ENCODE results near the gene RPL27.
A peak's percentile ranks its signal among the peaks of the same experiment; 100 is the strongest.
"Not testable (repeated sequence)": the region's sequence is repeated elsewhere in the genome, so short reads cannot be mapped to it uniquely, and the experiment has no call there.

RPL27 gene

DNA sequence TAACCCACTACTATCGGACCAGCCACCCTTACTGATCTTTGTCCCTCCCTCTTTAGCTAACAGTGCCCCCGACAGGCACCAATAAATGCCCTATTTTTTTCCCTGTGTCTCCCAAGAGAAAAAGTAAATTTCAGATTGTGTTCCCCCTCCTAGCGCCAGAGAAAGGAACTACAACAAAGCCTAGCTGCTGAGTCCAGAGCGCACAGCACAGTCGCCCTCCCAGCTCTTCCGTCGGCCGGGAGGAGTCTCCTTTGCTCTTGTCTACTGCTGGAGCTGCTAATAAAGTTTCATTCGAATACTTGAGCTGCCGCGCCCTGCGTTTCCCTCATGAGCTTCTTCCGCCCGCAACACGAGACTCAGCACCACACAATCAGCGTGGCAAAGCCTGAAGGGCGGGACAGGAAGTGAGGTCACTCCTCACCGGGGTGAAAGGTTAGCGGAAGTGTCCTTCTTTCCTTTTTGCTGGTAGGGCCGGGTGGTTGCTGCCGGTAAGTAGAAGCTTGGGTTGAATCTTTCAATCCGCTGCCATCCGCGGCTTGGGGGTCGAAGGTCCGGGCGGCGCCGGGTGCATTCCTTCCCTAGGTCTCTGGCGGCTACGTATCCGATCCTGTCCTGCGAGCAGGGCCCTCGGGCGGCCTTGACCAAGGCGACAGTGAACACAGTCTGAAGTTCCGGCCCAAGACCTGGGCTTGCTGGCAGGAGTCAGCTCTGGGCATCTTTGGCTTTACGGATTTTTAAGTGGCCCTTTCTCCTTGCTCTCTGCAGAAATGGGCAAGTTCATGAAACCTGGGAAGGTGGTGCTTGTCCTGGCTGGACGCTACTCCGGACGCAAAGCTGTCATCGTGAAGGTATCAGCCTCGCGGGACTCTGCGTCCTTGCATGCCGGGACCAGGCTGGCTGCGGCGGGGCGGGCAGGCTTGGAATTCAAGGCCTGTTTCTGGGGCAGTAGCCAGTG is at the start of gene RPL27:
Gene RPL27 (plus strand): TSS at position 436 of the 955 bp plus-strand sequence. CDS start 332 bp downstream, at position 768.
- DNase-seq: peak; percentile 99

DNA sequence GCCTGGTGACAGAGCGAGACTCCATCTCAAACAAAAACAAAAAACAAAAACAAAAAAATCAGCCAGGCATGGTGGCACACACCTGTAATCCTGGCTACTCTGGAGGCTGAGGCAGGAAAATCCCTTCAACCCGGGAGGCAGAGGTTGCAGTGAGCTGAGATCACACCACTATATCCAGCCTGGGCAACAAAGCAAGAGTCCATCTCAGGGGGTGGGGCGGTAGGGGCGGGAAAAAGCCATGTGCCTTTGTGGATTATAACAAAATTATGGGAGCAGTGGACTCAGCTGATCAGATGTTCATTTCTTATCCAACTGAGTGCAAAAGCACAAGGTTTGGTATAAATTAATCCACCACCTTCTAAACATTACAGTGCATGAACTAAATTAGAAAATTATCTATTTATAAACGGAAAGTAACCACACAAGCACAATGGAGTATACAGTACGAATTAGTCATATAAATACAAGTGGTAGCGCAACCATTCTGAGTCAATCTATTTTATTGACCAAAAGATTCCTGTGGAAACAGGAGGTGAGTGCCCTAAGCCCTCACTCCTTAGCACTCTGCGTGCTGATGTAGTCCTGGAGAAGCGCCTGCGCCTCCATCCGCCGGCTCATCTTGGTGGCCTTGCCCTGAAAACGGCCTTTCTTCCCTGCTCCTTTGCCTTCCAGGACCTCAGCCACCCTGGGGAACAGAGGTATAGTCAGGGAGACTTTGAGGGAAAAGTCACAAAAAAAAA is 48.0 kb upstream of the RPL27 start:
- DNase-seq: no peak

DNA sequence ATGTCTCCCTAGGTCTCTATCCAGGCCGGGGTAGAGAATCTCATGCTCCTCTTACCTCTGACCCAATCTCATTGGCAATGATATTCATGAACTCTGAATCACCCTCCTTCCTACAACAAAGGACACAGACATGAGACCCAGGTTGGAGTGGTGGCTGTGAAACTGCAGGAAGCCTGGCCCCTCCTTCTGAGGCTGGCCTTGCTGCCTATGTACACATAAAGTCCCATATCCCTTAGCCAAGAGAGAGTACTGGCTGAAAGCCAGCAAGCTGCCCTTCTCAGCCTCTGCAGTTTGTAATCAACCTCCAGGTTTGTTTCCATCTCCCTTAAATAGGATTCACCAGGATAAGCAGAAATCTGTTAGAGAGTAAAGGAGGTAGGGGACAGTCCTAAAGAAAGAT is 44.5 kb upstream of the RPL27 start:
- DNase-seq: no peak

DNA sequence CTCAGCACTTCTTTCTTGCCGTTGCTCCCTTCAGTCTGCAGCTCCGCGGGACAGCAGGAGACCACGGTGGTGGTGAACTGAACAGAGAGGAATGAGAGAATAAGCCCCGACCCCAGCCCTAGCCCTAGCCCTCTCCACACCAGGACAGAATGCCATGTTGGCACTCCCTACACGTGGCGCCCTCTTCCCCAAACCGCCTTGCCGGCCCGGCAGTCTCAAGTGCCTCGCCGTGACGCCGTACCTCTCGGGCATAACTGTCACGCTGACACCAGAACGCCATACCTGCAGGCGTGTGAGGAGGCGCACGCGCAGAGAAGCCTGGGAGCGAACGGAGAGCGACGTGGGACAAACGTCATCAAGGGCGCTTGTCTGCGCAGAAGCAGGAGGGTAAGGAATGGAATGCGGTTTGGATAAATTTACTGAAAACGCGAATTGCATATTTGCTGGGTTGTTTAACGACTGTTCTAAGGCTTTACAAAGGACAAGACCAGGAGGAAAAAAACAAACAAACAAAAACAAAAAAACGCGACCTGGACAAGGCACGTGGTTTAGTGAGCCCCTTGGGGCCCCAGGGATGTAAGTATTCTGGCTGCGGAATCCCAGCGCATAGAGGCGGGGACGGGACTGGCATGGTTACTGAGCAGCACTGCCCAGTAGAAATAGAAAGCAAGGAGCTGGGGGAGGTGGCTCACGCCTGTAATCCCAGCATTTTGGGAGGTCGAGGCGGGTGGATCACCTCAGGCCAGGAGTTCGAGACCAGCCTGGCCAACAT is 33.9 kb upstream of the RPL27 start, which contains the start of gene AARSD1:
Gene AARSD1 (minus strand): TSS at position 294 of the 772 bp plus-strand sequence. CDS start 14 bp downstream, at position 280.
- DNase-seq: peak; percentile 78

DNA sequence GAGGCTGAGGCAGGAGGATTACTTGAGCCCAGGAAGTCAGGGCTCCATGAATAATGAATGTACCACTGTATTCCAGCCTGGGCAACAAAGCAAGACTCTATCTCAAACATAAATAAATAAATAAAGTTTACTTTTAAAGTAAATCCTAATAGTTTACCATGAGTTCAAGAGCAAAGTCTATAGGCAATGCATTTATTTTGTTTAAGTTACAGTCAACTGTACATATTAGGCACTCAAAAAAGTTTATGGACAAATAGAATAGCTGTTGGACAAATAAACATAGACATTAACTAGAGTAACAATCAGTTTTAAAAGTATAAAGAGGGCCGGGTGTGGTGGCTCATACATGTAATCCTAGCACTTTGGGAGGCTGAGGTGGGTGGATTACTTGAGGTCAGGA is 30.3 kb upstream of the RPL27 start:
- DNase-seq: no peak

DNA sequence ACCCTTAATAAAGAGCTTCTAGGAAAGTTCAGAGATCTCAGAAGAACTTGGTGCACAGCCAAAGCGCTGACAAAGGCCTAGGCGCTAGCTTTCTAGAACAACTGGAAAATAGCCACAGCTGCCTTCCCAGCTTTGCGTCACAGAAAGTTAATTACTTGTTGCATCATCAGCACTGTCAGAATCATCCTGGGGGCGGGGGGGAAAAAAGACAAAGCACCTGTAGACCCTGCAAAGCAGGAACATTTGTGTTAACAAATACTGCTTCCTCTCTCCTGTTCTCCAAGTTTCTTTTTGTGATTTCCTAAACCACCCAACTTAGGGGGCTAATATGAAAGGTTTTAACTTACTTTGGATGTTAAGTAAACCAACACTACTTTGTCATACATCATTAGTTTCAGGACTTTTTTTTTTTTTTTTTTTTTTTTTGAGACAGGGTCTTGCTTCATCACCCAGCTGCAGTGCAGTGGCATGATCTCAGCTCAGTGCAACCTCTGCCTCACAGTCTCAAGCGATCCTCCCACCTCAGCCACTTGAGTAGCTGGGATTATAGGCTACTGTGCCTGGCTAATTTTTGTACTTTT is 29.1 kb upstream of the RPL27 start:
- DNase-seq: peak; percentile 4

DNA sequence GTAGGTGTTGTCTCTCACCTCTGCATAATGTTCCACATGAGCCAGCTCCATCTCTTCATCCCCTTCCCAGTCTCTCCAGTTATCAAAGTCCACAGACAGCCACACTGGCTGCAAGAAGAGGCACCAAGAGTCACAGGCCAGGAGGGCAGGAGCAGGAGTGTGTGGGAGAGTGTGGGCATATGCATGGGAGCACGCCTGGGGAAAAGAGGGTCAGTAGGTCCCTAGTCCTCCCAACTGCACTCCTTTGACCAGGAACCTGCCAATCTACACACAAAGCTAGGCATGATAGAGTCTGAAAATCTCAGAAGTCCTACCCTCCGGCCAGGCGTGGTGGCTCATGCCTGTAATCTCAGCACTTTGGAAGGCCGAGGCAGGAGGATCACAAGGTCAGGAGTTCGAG is 26.6 kb upstream of the RPL27 start:
- no peak for DNase-seq

DNA sequence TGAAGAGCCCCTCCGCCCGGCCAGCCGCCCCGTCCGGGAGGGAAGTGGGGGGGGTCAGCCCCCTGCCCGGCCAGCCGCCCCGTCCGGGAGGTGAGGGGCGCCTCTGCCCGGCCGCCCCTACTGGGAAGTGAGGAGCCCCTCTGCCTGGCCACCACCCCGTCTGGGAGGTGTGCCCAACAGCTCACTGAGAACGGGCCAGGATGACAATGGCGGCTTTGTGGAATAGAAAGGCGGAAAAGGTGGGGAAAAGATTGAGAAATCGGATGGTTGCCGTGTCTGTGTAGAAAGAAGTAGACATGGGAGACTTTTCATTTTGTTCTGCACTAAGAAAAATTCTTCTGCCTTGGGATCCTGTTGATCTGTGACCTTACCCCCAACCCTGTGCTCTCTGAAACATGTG is 24.9 kb upstream of the RPL27 start:
- DNase-seq: not testable (repeated sequence)

DNA sequence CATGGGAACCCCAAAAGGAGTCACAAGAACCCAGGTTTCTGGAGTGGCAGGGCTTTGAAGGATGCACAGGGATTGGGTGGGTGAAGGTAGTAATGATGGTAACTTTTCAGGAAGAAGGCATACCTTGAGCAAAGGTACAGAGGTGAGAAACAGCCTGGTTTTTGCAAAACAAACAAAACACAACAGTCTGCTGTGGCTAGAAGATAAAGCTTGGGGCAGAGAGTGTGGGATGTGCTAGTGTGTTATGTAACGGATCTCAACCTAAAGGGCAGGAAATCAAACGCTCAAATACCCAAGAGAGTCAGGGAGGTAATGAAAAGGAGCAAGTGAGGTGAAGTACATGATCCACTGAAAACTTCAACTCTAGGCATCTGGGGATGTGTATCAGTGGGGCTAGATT is 23.0 kb upstream of the RPL27 start:
- DNase-seq: no peak

DNA sequence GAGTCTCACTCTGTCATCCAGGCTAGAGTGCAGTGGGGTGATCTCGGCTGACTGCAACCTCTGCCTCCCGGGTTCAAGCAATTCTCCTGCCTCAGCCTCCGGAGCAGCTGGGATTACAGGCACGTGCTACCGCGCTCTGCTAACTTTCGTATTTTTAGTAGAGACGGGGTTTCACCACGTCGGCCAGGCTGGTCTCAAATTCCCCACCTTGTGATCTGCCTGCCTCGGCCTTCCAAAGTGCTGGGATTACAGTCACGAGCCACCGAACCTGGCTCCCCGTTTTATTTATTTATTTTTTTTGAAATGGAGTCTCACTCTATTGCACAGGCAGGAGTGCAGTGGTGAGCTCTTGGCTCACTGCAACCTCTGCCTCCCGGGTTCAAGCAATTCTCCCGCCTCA is 22.5 kb upstream of the RPL27 start:
- not testable (repeated sequence) for DNase-seq

DNA sequence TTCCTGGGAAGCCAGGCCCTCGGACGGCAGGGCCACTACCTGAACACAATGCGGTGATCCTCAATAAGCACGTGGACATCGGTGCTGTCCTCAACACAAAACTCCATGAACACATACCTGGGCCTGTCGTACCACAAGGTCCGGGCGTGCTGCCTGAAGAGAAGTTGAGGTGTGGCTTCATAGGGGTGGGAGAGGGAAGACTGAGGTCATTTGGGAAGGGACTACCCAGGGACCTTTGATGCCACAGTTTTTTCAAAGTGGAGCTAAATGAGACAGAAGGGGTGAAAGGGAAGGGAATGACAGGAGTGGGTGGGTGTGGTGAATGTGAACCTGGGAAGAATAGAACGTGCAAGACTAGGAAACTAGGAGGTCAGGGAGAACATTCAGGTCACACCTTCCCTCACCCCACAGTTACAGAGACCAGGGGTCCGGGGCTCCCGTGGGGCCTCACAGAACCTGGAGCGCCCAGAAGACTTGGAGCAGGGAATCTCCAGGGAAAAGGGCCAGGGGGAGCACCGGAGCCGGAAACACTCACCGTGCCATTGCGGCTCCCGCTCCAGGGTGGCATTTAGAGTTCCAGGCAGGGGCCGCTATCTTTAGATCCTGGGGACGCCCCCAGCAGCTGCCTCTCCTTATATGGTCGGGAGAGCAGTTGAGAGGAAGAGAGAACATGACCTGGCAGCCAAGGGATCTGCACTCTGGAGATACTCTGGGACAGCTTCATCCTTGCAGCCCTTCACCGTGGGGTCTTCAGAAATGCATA is 18.5 kb upstream of the RPL27 start, which contains the start of gene PTGES3L:
Gene PTGES3L (minus strand): TSS at position 570 of the 763 bp plus-strand sequence. CDS start 27 bp downstream, at position 543.
- DNase-seq: peak; percentile 59

DNA sequence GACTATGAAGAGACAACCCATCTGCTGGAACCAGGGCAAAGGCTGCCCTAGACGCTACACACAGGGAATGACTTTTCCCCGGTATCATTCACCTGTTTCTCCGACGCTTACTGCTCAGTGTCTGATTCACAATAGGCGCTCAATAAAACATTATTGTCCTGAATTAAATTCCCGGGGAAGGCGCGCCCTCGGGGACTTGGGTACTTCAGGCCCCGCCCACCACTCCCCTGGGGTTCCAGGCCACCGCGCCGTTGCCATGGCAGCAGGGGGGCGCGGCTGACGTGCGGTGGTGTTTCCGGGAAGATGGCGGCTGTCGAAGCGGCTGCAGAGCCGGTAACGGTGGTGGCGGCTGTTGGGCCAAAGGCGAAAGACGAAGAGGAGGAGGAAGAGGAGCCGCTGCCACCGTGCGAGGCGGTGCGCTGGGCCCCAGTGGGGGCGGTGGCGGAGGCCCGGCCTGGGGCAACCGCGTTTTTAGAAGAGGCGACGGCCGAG is 17.9 kb upstream of the RPL27 start, which contains the start of gene RUNDC1:
Gene RUNDC1 (plus strand): TSS at position 292 of the 492 bp plus-strand sequence. CDS start 12 bp downstream, at position 304.
- peak; percentile 89 for DNase-seq

DNA sequence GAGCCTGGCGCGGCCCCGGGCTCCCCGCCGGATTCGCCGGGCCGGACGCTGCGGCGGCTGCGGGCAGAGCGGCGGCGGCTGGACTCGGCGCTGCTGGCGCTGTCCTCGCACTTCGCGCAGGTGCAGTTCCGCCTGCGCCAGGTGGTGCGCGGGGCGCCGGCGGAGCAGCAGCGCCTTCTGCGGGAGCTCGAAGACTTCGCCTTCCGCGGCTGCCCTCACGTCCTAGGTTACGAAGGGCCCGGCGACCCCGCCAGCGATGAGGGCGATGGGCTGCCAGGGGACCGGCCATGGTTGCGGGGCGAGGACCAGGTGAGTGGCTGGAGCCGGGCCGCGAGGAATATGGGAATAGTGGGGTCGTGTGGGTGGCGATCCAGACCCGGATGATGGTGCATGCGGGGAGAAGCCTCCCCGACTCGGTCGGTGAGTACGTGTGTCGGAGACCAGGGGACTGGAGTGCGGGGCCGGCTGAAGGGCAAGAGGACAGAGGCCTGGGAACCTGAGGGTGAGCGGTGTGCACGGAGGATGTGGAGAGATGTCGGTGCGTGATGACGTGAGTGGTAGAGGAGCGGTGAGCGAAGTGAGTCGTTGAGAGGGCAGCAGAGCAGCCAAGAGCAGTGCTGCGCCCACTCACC is 17.3 kb upstream of the RPL27 start:
- DNase-seq: peak; percentile 53

DNA sequence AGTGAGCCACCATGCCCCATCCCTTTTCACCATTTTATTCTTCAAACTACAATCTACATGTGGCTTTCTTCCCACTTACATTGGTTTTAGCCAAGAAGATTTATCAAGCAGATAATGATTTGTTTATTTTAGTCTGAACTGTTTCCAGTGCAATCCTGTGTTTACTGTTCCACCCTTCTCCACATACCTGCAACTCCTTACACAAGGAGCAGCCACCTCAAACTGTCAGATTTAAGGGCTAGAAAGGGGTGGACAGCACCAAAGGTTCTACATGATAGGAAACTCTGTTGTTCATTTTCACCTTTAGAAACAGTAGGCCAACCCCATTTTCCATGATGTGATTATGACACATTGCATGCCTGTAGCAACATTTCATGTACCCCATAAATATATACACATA is 16.0 kb upstream of the RPL27 start:
- DNase-seq: no peak

DNA sequence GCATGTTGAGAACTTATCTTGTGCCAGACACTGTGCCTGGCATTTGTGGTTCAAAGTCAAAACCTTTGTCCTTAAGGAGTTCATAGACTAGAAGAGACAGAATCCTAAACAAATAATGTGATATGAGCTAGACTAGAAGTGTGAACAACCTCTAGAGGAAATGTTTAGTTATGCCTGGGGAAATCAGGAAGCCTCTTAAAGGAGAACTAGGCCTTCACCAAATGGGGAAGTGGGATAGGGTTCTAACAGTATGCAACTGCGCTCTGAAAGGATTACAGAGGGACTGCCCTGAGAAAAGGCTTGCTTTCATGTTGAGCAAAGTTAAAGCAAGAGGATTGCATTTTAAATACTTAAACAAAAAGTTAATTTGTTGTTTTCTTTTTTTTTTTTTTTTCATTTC is 13.0 kb upstream of the RPL27 start:
- DNase-seq: no peak

DNA sequence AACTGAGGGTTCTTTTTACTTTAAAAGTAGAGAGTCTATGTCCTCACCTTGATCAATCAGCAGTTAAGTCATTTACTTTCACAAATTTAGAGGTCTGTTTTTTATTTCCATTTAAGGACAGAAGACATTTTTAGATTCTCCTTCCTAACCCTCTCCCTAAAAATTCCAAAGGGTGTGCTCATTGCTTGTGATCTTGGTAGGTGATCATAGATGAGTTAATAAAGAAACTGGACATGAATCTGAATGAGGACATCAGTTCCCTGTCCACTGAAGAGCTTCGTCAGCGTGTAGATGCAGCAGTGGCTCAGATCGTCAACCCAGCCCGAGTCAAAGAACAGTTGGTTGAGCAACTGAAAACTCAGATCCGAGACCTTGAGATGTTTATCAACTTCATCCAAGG is 9.1 kb upstream of the RPL27 start:
- no peak for DNase-seq

DNA sequence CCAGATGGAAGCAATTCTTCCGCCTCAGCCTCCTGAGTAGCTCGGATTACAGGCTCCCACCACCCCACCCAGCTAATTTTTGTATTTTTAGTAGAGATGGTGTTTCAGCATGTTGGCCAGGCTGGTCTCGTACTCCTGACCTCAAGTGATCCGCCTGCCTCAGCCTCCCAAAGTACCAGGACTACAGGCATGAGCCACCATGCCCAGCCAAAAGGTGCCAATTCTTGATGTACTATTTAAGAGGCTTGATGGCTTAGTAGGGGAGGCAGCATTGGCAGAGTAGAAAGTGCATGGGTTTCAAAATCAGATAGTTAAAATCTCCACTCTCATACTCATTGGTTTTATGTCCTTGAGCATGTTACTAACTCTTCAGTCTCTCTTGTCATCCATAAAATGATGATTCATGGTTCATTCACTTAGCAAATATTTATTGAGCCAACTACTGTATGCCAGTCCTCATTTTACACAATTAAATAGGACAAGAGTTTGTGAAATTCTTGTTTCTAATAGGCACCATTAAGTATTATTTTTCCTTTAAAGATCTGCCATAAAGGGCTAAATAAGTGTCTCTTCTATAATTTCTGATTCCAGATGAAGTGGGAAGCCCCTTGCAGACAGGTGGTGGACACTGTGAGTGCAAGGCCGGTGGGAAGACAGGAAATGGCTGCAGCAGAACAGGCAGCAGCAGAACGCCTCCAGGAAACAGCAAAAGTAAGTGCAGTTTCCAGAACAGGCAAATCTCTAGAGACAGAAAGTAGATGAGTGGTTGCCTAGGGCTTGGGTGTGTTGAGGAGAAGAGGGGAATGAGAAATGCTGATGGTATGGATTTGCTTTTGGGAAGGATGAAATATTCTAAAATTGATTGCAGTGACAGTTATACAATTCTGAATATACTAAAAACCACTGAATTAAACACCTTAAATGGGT is 8.2 kb upstream of the RPL27 start:
- no peak for DNase-seq

DNA sequence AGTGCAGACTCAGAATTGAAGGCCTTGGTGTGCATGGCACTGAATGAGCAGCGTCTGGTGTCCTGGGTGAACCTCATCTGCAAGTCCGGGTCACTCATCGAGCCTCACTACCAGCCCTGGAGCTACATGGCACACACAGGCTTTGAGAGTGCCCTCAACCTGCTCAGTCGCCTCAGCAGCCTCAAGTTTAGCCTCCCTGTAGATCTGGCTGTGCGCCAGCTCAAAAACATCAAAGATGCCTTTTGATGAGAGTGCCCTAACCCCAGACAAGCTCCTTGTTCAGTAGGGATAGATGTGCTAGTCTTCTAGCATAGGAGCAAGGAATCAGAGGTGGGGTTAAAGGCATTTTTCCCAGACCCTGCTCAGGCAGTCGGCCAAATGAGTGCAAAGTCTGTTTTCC is 6.7 kb upstream of the RPL27 start:
- DNase-seq: no peak

DNA sequence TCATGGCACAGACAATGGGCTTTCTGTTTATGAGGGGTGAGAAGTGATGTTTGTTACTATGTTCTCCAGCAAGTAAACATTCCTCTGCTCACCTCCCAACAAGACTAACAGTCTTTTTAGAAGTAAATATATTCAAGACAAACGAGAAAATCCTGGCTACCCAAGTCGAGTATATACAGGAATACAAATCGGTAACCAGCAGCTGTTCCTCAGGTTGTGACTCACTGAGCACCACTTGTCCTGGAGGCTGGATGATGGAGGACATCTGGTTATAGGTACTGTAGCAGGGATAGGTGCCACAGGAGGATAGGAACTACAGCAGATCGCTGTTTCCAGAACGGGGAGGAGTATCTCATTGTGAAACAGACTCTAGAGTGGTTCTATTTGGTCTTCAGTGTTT is 5.3 kb upstream of the RPL27 start:
- DNase-seq: no peak

DNA sequence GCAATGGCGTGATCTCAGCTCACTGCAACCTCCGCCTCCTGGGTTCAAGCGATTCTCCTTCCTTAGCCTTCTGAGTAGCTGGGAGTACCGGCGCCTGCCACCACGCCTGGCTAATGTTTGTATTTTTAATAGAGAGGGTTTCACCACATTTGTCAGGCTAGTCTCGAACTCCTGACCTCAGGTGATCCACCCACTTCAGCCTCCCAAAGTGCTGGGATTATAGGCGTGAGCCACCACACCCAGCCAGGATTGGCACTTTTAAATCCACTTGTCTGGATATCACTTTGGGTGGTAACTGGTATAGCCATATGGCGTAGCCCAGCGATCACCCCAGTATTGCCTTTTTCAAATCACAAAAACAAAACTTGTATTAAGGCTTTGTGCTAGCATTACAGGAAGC is 4.3 kb upstream of the RPL27 start:
- not testable (repeated sequence) for DNase-seq
